Thyroid gland (tissue), 4 donors: ENCODE measurements around the gene VEPH1.

ENCODE experiments used
- POLR2A ChIP-seq, 2 donors: fragments of 450-650 bp; IDR thresholded peaks; one replicate each; pipeline ENCODE4 v1.6.1; 2017; ENCODE audit warnings: antibody characterized with exemption in 2 of 2, mild to moderate bottlenecking in 2 of 2, moderate library complexity in 1 of 2
- TF ChIP-seq, protein P1 (sequence below), 6 experiments: fragments of 200-600 bp in 3 of 6; fragments of 450-650 bp in 3 of 6; sonication (generic) in 3 of 6; IDR thresholded peaks; one replicate each; pipeline ENCODE4 v1.5.1; 2016 to 2019; ENCODE audit warnings: antibody characterized with exemption in 6 of 6, mild to moderate bottlenecking in 2 of 6, inconsistent platforms in 1 of 6, moderate library complexity in 1 of 6

DNA sequence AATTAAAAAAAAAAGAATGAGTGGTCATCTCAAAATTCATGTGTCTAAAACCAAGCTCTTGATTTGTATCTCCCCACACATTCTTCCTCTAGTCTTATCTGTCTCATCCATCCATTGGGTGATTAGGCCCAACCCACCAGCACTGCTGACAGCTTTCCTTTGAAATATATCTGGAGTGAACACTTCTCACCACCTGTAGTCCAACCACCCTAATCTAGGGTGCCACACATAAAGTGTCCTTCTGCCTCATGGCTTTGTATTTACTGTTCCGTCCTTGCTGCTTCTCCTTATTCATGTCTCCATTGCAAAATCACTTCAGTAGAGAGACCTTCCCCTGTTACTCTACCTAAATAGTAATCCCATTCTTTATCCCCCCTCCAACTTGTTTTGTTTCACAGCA is 149.0 kb downstream of the VEPH1 start:
- TF ChIP-seq, protein P1, sequence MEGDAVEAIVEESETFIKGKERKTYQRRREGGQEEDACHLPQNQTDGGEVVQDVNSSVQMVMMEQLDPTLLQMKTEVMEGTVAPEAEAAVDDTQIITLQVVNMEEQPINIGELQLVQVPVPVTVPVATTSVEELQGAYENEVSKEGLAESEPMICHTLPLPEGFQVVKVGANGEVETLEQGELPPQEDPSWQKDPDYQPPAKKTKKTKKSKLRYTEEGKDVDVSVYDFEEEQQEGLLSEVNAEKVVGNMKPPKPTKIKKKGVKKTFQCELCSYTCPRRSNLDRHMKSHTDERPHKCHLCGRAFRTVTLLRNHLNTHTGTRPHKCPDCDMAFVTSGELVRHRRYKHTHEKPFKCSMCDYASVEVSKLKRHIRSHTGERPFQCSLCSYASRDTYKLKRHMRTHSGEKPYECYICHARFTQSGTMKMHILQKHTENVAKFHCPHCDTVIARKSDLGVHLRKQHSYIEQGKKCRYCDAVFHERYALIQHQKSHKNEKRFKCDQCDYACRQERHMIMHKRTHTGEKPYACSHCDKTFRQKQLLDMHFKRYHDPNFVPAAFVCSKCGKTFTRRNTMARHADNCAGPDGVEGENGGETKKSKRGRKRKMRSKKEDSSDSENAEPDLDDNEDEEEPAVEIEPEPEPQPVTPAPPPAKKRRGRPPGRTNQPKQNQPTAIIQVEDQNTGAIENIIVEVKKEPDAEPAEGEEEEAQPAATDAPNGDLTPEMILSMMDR (IDR thresholded peaks at IDR 0.05): no peak
- no peak for TF ChIP-seq POLR2A (IDR thresholded peaks at IDR 0.05)
